ENCODE data around the gene MSMB. TPM values are rescaled to one million over a fixed set of nuclear protein-coding genes. Genes with fewer than 3 reads are reported as not detected.

MSMB gene
- total RNA-seq, 1 experiment from 2014 or later: not detected

- no TSS peak for BruUV-seq (replicated peaks)
- Histone ChIP-seq H3K9me3 (ENCODE audit: low read depth, low read length, poor library complexity, severe bottlenecking) (no peaks in the 10 kb centered on the region), H3K27me3 (replicated peaks; ENCODE audit: insufficient read depth, low read depth, low read length, poor library complexity) (no peaks in the 10 kb centered on the region), H3K4me1 (ENCODE audit: insufficient read depth, low read length, poor library complexity, severe bottlenecking) (no peaks in the 10 kb centered on the region), H3K4me3 (ENCODE audit: low read depth, low read length, poor library complexity, severe bottlenecking) (no peak overlapping the region), H3K36me3 (ENCODE audit: insufficient read depth, low read length, poor library complexity, severe bottlenecking) (no peaks in the 10 kb centered on the region), H3K27ac (ENCODE audit: low read depth, low read length, poor library complexity, severe bottlenecking) (no peak overlapping the region)
- intact Hi-C loops (cut with micrococcal nuclease; ENCODE audit: unreplicated experiment): no loop called here
- ChIA-PET CTCF (no interaction called here), POLR2A (ENCODE audit: low non-redundant PET) (no interaction called here)
- TF ChIP-seq CTCF (conservative IDR thresholded peaks at IDR 0.05; ENCODE audit: low read depth, low read length) (no peak), EZH2 (IDR thresholded peaks at IDR 0.05; ENCODE audit: borderline replicate concordance, low read depth, low read length, poor library complexity, severe bottlenecking) (no peak)
- no peak for DNase-seq (ENCODE audit: low spot score)
Observed at GRCh38 chr10:46079831-46080585, 33.9 kb upstream of the MSMB start.

GRCh38 chr10:46077731-46078413, 31.8 kb upstream of the MSMB start:
- no peaks in the 10 kb centered on the region for H3K27me3 ChIP-seq (replicated peaks; ENCODE audit: insufficient read depth, low read depth, low read length, poor library complexity)
- BruUV-seq (replicated peaks): no TSS peak
- ChIA-PET POLR2A (ENCODE audit: low non-redundant PET) (no interaction called here), CTCF (interaction anchor here (0.6 kb wide), 1 partner anchor 63 kb away, joined by 4 read pairs; no protein-coding TSS in a partner anchor)
- TF ChIP-seq EZH2 (IDR thresholded peaks at IDR 0.05; ENCODE audit: borderline replicate concordance, low read depth, low read length, poor library complexity, severe bottlenecking) (no peak), CTCF (conservative IDR thresholded peaks at IDR 0.05; ENCODE audit: low read depth, low read length) (no peak)
- intact Hi-C loops (cut with micrococcal nuclease; ENCODE audit: unreplicated experiment): no loop called here
- DNase-seq (ENCODE audit: low spot score): no peak
- no peaks in the 10 kb centered on the region for H3K9me3 ChIP-seq (ENCODE audit: low read depth, low read length, poor library complexity, severe bottlenecking)
- no peaks in the 10 kb centered on the region for H3K36me3 ChIP-seq (ENCODE audit: insufficient read depth, low read length, poor library complexity, severe bottlenecking)
- H3K4me3 ChIP-seq (ENCODE audit: low read depth, low read length, poor library complexity, severe bottlenecking): no peak overlapping the region
- no peaks in the 10 kb centered on the region for H3K4me1 ChIP-seq (ENCODE audit: insufficient read depth, low read length, poor library complexity, severe bottlenecking)
- no peak overlapping the region for H3K27ac ChIP-seq (ENCODE audit: low read depth, low read length, poor library complexity, severe bottlenecking)

- POLR2A ChIA-PET (ENCODE audit: low non-redundant PET): no interaction called here
Observed at GRCh38 chr10:46077141-46077554, 31.1 kb upstream of the MSMB start.

More at GRCh38 chr10:46077141-46077554, 31.1 kb upstream of the MSMB start:
- no peak overlapping the region for H3K4me3 ChIP-seq (ENCODE audit: low read depth, low read length, poor library complexity, severe bottlenecking)
- no peaks in the 10 kb centered on the region for H3K9me3 ChIP-seq (ENCODE audit: low read depth, low read length, poor library complexity, severe bottlenecking)
- no peak overlapping the region for H3K27ac ChIP-seq (ENCODE audit: low read depth, low read length, poor library complexity, severe bottlenecking)
- CTCF ChIA-PET: interaction anchor here (0.6 kb wide), 1 partner anchor 62 kb away, joined by 4 read pairs; no protein-coding TSS in a partner anchor
- no peak for DNase-seq (ENCODE audit: low spot score)
- H3K4me1 ChIP-seq (ENCODE audit: insufficient read depth, low read length, poor library complexity, severe bottlenecking): no peaks in the 10 kb centered on the region
- TF ChIP-seq CTCF (conservative IDR thresholded peaks at IDR 0.05; ENCODE audit: low read depth, low read length) (no peak), EZH2 (IDR thresholded peaks at IDR 0.05; ENCODE audit: borderline replicate concordance, low read depth, low read length, poor library complexity, severe bottlenecking) (no peak)
- H3K36me3 ChIP-seq (ENCODE audit: insufficient read depth, low read length, poor library complexity, severe bottlenecking): no peaks in the 10 kb centered on the region
- H3K27me3 ChIP-seq (replicated peaks; ENCODE audit: insufficient read depth, low read depth, low read length, poor library complexity): no peaks in the 10 kb centered on the region
- intact Hi-C loops (cut with micrococcal nuclease; ENCODE audit: unreplicated experiment): no loop called here
- BruUV-seq (replicated peaks): no TSS peak

Data from A673 (cell line).